GM20000 (cell line): ENCODE measurements around the gene MUC2.

Experiments used
- DNase-seq: peaks from one replicate; pipeline ENCODE4 v3.0.0; 2012; ENCODE audit warnings: low spot score
- TF ChIP-seq, protein P1 (sequence below): IDR thresholded peaks from 2 replicates; pipeline ENCODE4 v1.5.1; 2012; ENCODE audit warnings: mild to moderate bottlenecking, control low read depth; ENCODE audit errors: extremely low read depth, missing control alignments

Gene MUC2

DNA sequence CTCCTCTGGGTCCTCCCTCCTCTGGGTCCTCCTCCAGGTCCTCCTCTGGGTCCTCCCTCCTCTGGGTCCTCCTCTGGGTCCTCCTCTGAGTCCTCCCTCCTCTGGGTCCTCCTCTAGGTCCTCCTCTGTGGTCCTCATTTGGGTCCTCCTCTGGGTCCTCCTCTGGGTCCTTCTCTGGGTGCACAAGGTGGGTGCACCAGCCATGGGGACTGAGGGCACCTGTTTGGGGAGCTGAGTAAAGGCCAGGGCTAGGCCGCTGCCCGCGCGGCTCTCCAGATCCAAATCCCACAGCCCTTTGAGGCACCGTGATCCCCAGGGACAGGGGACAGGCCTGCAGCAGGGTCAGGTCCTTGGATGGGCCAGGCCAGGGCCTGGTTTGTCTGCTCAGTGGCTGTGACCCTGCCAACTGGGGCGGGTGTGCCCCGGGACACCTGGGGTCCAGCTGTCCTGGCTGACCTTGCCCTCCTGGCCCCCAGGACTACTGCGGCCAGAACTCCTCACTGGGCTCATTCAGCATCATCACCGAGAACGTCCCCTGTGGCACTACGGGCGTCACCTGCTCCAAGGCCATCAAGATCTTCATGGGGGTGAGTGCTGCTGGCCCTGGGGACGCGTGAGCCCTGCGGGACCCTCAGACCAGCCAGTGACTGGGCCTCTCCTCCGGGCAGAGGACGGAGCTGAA lies 12.7 kb downstream of the MUC2 start:
- TF ChIP-seq, protein P1, sequence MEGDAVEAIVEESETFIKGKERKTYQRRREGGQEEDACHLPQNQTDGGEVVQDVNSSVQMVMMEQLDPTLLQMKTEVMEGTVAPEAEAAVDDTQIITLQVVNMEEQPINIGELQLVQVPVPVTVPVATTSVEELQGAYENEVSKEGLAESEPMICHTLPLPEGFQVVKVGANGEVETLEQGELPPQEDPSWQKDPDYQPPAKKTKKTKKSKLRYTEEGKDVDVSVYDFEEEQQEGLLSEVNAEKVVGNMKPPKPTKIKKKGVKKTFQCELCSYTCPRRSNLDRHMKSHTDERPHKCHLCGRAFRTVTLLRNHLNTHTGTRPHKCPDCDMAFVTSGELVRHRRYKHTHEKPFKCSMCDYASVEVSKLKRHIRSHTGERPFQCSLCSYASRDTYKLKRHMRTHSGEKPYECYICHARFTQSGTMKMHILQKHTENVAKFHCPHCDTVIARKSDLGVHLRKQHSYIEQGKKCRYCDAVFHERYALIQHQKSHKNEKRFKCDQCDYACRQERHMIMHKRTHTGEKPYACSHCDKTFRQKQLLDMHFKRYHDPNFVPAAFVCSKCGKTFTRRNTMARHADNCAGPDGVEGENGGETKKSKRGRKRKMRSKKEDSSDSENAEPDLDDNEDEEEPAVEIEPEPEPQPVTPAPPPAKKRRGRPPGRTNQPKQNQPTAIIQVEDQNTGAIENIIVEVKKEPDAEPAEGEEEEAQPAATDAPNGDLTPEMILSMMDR: no peak
- no peak for DNase-seq

DNA sequence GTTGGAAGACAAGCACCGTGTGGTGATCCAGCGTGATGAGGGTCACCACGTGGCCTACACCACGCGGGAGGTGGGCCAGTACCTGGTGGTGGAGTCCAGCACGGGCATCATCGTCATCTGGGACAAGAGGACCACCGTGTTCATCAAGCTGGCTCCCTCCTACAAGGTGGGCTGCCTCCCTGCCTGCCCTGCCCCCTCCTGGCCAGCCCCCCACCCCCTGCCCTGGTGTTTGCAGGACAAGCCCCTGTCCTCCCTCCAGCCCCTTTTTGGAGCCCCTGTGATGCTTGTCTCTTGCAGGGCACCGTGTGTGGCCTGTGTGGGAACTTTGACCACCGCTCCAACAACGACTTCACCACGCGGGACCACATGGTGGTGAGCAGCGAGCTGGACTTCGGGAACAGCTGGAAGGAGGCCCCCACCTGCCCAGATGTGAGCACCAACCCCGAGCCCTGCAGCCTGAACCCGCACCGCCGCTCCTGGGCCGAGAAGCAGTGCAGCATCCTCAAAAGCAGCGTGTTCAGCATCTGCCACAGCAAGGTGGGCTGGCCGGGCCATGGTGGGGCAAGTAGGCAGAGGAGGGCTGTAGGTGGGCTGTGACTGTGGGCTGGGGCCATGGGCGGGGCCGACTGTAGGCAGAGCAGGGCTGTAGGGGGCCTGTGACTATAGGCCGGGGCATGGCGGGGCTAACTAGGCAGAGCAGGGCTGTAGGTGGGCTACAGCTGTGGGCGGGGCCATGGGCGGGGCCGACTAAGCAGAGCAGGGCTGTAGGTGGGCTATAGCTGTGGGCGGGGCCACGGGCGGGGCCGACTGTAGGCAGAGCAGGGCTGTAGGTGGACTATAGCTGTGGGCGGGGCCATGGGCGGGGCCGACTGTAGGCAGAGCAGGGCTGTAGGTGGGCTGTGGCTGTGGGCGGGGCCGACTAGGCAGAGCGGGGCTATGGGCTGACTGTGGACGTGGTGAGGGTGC lies 13.6 kb downstream of the MUC2 start:
- TF ChIP-seq, protein P1: no peak
- DNase-seq: no peak

DNA sequence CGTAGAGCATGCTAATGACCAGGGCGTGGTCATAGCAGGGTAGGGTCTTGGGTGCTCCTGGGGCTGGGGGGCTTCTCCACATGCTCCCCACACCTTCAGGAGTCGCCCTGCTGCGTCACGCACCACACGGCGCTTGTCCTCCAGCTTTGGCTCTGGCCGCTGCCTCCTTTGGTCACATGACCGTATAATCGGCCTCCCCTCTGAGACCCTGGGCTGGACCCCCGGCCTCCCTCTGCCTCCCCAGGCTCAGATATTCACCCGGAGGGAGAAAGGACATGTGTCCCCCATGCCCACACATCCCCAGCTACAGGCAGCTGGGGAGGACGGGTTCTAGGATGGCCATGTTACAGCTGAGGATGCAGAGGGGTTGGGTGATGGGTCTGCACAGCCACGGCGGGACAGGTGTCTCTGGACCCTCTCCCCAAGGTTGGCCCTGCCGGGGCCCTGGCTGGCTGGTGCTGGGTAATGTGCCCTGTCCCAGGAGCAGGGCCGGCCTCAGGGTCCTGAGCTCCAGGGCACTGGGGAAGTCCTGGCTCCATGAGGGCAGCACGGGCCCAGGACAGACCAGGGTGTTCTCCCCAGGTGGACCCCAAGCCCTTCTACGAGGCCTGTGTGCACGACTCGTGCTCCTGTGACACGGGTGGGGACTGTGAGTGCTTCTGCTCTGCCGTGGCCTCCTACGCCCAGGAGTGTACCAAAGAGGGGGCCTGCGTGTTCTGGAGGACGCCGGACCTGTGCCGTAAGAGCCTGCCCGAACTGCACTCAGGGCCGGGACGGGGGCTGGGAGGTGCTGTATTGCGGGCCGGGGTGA lies 14.5 kb downstream of the MUC2 start:
- TF ChIP-seq, protein P1: no peak

DNA sequence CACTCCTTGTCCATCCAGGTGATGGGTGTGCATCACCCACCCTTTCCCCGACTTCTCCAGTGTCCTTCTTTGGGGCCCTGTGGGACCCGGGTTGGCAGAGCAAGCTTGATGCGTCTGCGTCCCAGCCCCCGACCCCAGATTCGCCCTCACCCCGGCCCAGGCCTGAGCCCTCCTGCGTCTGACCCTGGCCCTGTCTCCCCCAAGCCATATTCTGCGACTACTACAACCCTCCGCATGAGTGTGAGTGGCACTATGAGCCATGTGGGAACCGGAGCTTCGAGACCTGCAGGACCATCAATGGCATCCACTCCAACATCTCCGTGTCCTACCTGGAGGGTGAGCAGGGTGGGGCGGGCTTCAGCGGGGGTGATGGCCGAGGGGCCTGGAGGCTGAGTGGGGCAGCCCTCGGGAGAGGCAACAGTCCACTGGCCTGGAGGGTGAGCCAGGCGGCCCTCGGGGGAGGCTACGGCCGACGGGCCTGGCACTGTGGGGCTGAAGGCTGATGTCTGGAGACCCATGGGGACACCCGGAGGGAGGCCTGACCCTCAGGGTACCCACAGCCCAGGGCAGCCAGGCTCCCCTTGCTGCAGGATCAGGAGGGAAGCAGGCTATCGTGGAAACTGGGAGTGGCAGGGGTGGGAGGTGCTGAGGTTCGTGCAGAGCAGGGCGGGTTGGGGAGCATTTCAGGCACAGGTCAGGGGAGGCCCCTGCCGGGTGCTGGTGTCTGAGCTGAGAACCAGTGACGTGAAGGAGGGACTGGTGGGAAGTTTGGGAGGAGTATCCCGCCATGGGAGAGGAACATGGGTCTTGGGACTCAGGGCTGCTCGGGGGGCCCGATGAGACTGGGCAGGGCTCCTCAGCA lies 15.3 kb downstream of the MUC2 start:
- no peak for DNase-seq
- TF ChIP-seq, protein P1: no peak

More for the DNA sequence above, 14.5 kb downstream of the MUC2 start:
- no peak for DNase-seq

DNA sequence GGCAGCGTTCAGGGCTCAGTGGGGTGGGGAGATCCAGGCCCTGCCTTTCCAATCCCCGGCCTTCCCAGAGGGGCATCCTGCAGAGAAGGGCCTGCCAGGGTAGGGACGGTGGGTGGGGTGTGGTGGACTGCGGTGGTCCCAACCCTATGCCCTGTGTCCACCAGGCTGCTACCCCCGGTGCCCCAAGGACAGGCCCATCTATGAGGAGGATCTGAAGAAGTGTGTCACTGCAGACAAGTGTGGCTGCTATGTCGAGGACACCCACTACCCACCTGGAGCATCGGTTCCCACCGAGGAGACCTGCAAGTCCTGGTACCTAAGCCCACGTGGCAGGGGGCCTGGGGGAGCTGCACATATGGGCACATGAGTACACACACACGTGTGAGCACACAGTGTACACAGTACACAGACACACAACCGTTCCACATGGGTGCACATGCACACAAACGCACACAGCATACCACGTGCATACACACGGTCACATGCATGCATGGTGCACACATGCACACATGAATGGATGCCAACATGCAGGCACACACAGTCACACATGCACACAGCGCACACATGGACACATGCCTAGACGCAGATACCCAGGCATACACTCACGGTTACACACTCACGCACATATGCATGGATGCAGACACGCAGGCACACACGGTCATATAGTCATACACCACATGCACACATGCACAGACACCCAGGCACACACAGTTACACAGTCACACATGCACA lies 16.1 kb downstream of the MUC2 start:
- no peak for DNase-seq
- TF ChIP-seq, protein P1: no peak
